ENCODE measurements around the gene PPP1R9A.

DNA sequence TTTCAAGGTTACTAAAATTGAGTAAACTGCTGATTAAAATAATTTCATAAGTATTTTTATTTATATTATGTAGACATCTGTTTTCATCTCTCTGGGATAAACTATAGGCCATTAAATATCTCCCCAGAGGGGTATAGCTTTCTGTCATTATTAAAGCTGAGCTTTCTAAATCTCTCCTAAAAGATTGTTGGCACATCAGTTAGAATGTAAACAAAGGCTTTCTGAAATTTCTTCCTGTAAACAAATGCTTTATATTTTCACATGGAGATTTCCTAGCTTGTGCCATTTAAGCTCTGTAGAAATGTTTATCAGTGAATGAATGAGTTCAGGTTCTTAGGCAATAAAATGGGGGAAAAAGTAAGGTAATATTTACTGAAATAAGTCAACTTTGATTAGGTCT, 35.7 kb downstream of the PPP1R9A start:
- TF ChIP-seq, protein P1, sequence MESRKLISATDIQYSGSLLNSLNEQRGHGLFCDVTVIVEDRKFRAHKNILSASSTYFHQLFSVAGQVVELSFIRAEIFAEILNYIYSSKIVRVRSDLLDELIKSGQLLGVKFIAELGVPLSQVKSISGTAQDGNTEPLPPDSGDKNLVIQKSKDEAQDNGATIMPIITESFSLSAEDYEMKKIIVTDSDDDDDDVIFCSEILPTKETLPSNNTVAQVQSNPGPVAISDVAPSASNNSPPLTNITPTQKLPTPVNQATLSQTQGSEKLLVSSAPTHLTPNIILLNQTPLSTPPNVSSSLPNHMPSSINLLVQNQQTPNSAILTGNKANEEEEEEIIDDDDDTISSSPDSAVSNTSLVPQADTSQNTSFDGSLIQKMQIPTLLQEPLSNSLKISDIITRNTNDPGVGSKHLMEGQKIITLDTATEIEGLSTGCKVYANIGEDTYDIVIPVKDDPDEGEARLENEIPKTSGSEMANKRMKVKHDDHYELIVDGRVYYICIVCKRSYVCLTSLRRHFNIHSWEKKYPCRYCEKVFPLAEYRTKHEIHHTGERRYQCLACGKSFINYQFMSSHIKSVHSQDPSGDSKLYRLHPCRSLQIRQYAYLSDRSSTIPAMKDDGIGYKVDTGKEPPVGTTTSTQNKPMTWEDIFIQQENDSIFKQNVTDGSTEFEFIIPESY (IDR thresholded peaks at IDR 0.05; ENCODE audit: extremely low read depth, insufficient replicate concordance, low read length), result no peak
- TF ChIP-seq POLR2AphosphoS5 (IDR thresholded peaks at IDR 0.05; ENCODE audit: low read depth, low read length) (no peak), CTCF (IDR thresholded peaks at IDR 0.05 in 2 of 3, conservative IDR thresholded peaks at IDR 0.05 in 1 of 3; ENCODE audit: borderline replicate concordance in 1 of 3, insufficient read depth in 1 of 3, low read depth in 2 of 3, low read length in 2 of 3) (no peak), ZFX (IDR thresholded peaks at IDR 0.05) (no peak), SP1 (IDR thresholded peaks at IDR 0.05; ENCODE audit: low read depth) (no peak), EZH2 (IDR thresholded peaks at IDR 0.05) (no peak), POLR2A (IDR thresholded peaks at IDR 0.05; ENCODE audit: borderline replicate concordance, extremely low read depth, insufficient read depth, insufficient read length) (no peak), EZH2phosphoT487 (IDR thresholded peaks at IDR 0.05; ENCODE audit: borderline replicate concordance) (no peak), RAD21 (IDR thresholded peaks at IDR 0.05; ENCODE audit: low read depth) (no peak), ZNF274 (IDR thresholded peaks at IDR 0.05; ENCODE audit: low read depth, low read length) (no peak), YY1 (IDR thresholded peaks at IDR 0.05; ENCODE audit: extremely low read depth, insufficient replicate concordance, low read depth, low read length) (no peak), ATF3 (IDR thresholded peaks at IDR 0.05) (no peak)
